Gastrocnemius medialis (tissue), 4 donors: ENCODE measurements around the gene UPK2. TPM values are rescaled to one million over a fixed set of nuclear protein-coding genes. Genes with fewer than 3 reads are reported as not detected.

Experiments used
- ATAC-seq, 2 donors: fragments of 150-250 bp; one replicate each; pipeline ENCODE4 v1.9.1; 2016
- DNase-seq, 2 donors: peaks; one replicate each; pipeline ENCODE4 v3.0.0-alpha.2; 2019
- H3K27ac ChIP-seq, 4 donors: fragments of 200-600 bp; sonication (generic); 1 replicate in 1 of 4; 2 replicates in 3 of 4; pipeline ENCODE4 v1.5.1; 2016 to 2018; ENCODE audit warnings: mild to moderate bottlenecking in 2 of 4, moderate library complexity in 1 of 4
- H3K27me3 ChIP-seq, 3 donors: fragments of 200-600 bp; sonication (generic) in 2 of 3; 1 replicate in 1 of 3; 2 replicates in 2 of 3; pipeline versions ENCODE4 v1.5.1 to v1.6.0; 2016 to 2019; ENCODE audit warnings: mild to moderate bottlenecking in 1 of 3, moderate library complexity in 1 of 3
- H3K36me3 ChIP-seq, 2 donors: fragments of 200-600 bp; sonication (generic) in 1 of 2; one replicate each; pipeline ENCODE4 v1.5.1; 2017 to 2018
- H3K4me1 ChIP-seq, 2 donors: fragments of 200-600 bp; sonication (generic) in 1 of 2; one replicate each; pipeline ENCODE4 v1.5.1; 2016 to 2017; ENCODE audit warnings: mild to moderate bottlenecking in 2 of 2
- H3K4me3 ChIP-seq, 4 donors: fragments of 200-600 bp; sonication (generic) in 3 of 4; 1 replicate in 1 of 4; 2 replicates in 3 of 4; pipeline ENCODE4 v1.5.1; 2016 to 2019; ENCODE audit warnings: mild to moderate bottlenecking in 2 of 4
- H3K9me3 ChIP-seq, 3 donors: fragments of 200-600 bp; sonication (generic) in 2 of 3; 1 replicate in 1 of 3; 2 replicates in 2 of 3; pipeline ENCODE4 v1.5.1; 2016 to 2019
- CTCF ChIP-seq, 5 experiments: fragments of 450-650 bp in 3 of 5; fragments of 200-600 bp in 2 of 5; sonication (generic) in 2 of 5; IDR thresholded peaks in 4 of 5; conservative IDR thresholded peaks in 1 of 5; 1 replicate in 4 of 5; 2 replicates in 1 of 5; pipeline ENCODE4 v1.5.1; 2016 to 2019; ENCODE audit warnings: antibody characterized with exemption in 5 of 5, mild to moderate bottlenecking in 3 of 5, moderate library complexity in 3 of 5
- POLR2A ChIP-seq, 2 donors: fragments of 450-650 bp; IDR thresholded peaks; one replicate each; pipeline ENCODE4 v1.6.1; 2017; ENCODE audit warnings: antibody characterized with exemption in 2 of 2, mild to moderate bottlenecking in 2 of 2, moderate library complexity in 2 of 2
- in situ Hi-C, 4 donors: fragments of 200-750 bp; cut with MboI; loops; one replicate each; pipeline versions ENCODE4 v1.15.0 to v1.8.0; 2017; ENCODE audit warnings: low sequenced_read_pairs in 4 of 4
- intact Hi-C: fragments of 100-400 bp; cut with DNase I; formaldehyde crosslinking; loops from one replicate; pipeline ENCODE4 v1.15.1; 2023; ENCODE audit warnings: low total_unique reads
- total RNA-seq, 4 donors: library from RNA; depleted of rRNA; stranded (reverse); fragments of >200 nt; gene quantifications; one replicate each; pipeline versions ENCODE4 v1.1.0 to v1.2.3, GENCODE V29; 2016

Gene UPK2
- total RNA-seq, 4 donors from 2014 or later, result not detected

DNA sequence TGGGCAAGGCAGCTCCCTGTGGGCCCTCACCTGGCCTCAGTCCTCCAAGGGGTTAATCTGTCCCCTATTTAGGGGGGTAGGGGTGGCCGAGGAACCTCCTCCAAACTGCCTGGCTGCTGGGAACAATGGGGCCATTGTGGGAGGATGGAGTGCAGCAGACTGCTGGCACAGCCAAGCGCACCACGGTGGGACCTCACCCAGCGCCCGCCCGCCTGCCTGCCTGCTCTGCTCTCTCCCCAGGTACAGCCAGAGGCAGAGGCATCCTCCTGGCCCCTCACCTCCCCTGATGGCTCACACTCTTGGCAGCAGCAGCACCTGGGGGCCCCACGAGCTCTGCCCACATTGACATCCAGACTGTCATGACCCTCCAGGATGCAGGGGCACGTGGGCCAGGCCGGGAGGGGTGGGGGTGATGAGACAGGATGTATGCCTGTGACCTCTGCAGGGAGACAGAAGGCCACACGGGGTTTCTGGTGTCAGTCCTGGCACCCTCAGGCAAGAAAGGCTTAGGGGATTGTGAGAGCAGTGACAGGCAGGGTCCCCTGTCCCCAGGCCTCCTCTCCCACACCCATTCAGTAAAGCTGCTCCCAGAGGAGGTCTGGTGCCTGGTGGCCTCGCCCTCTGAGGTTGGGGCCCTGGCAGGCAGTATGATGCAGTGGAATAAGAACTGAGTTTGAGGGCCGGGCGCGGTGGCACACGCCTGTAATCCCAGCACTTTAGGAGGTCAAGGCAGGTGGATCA, 41.8 kb upstream of the UPK2 start:
- no peaks in the 10 kb centered on the region for H3K27me3 ChIP-seq
- H3K4me3 ChIP-seq, result peak overlapping the region; percentile 12 to 56 (median 30)
- intact Hi-C loops, result no loop called here
- TF ChIP-seq POLR2A (IDR thresholded peaks at IDR 0.05) (no peak), CTCF (IDR thresholded peaks at IDR 0.05 in 4 of 5, conservative IDR thresholded peaks at IDR 0.05 in 1 of 5) (no peak)
- H3K27ac ChIP-seq, result peak overlapping the region; percentile 89 to 100 (median 96)
- no peaks in the 10 kb centered on the region for H3K9me3 ChIP-seq
- ATAC-seq, result no peak
- in situ Hi-C loops, result no loop called here
- no peak for DNase-seq
- no peaks in the 10 kb centered on the region for H3K36me3 ChIP-seq
- H3K4me1 ChIP-seq, result peaks cover 94 to 97% of the 10 kb centered on the region in 2 donors

DNA sequence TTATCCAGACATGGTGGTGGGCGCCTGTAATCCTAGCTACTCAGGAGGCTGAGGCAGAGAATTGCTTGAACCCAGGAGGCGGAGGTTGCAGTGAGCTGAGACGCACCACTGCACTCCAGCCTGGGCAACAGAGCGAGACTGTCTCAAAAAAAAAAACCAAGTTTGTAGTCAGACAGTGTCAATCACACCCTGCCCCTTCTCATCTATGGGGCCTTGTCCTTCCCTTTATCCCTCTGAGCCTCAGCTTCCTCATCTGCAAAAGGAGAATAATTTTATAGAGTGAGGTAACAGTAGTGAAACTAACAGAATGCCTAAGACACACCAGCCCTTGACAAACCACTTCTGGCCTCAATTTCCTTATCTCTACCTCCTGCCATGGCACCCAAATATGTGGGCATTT, 41.1 kb upstream of the UPK2 start:
- DNase-seq (no peak), ATAC-seq (no peak)
- peak overlapping the region; percentile 89 to 100 (median 96) for H3K27ac ChIP-seq
- intact Hi-C loops (no loop called here), in situ Hi-C loops (no loop called here)
- H3K4me1 ChIP-seq, result peaks cover 94 to 97% of the 10 kb centered on the region in 2 donors
- peak overlapping the region in 1 of 4 donors; percentile 81 for H3K4me3 ChIP-seq
- H3K27me3 ChIP-seq, result no peaks in the 10 kb centered on the region
- H3K9me3 ChIP-seq, result no peaks in the 10 kb centered on the region
- H3K36me3 ChIP-seq, result no peaks in the 10 kb centered on the region
- no peak for TF ChIP-seq POLR2A (IDR thresholded peaks at IDR 0.05)
- no peak for TF ChIP-seq CTCF (IDR thresholded peaks at IDR 0.05 in 4 of 5, conservative IDR thresholded peaks at IDR 0.05 in 1 of 5)

GRCh38 chr11:118915396-118915795, 40.7 kb upstream of the UPK2 start:
- no peaks in the 10 kb centered on the region for H3K36me3 ChIP-seq
- no peaks in the 10 kb centered on the region for H3K27me3 ChIP-seq
- peaks cover 94 to 97% of the 10 kb centered on the region in 2 donors for H3K4me1 ChIP-seq
- in situ Hi-C loops (no loop called here), intact Hi-C loops (no loop called here)
- H3K27ac ChIP-seq, result peak overlapping the region; percentile 89 to 100 (median 96)
- peak overlapping the region in 1 of 4 donors; percentile 81 for H3K4me3 ChIP-seq
- ATAC-seq (no peak), DNase-seq (no peak)
- no peaks in the 10 kb centered on the region for H3K9me3 ChIP-seq
- no peak for TF ChIP-seq POLR2A (IDR thresholded peaks at IDR 0.05)
- no peak for TF ChIP-seq CTCF (IDR thresholded peaks at IDR 0.05 in 4 of 5, conservative IDR thresholded peaks at IDR 0.05 in 1 of 5)

DNA sequence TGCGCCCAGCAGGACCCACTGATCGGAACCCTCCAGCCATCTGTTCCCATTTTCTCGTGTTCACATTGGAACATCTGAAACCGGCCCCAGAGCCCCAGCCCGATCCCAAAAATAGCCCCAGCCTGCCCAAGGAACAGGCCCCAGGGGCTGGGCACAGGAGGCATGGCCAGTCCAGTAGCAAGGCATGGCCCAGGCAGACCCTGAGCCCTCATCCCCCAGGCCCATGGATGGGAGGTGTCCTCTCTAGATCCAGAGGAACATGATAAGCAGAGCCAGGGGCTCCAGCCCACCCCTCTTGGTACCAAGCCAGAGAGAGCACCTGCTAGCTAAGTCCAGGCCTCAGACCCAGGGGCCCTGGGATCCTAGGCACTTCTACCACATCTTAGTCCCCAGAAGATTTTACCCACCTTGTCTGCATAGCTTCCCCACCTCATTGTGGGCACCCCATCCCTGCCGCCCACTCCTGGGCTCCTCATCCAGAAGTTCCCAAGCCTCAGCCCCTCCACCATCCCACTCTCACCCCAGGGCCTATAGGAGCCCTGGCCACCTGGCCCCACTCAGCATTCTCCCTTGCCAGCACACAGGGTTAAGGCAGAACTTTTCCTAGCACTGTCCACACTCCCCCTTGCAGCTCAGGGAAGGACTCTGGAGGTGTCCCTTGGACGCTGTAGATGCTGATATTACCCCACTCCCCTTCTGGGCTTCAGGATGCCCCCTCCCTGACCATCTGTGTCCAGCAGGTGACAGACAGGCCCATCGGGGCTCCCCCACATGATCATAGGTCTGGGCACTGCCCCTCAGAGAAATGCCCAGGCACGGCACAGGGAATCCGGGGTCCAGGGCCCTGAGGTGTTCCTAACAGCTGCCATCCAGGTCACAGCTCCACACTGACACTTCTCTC, 39.9 kb upstream of the UPK2 start:
- Histone ChIP-seq H3K36me3 (no peaks in the 10 kb centered on the region), H3K27ac (peak overlapping the region; percentile 89 to 100 (median 96)), H3K9me3 (no peaks in the 10 kb centered on the region), H3K4me1 (peaks cover 95 to 100% of the 10 kb centered on the region in 2 donors), H3K4me3 (peak overlapping the region; percentile 15 to 81 (median 22)), H3K27me3 (no peaks in the 10 kb centered on the region)
- ATAC-seq, result no peak
- peak in 1 of 2 donors; percentile 53 for DNase-seq
- TF ChIP-seq POLR2A (IDR thresholded peaks at IDR 0.05) (peak in 1 of 2 donors; percentile 13), CTCF (IDR thresholded peaks at IDR 0.05 in 4 of 5, conservative IDR thresholded peaks at IDR 0.05 in 1 of 5) (no peak)
- intact Hi-C loops (no loop called here), in situ Hi-C loops (no loop called here)
